Adrenal gland (tissue), 5 donors: ENCODE measurements around the gene GATA2.

ENCODE experiments used
- CTCF ChIP-seq, 6 experiments: fragments of 450-650 bp in 4 of 6; fragments of 200-600 bp in 2 of 6; sonication (generic) in 1 of 6; IDR thresholded peaks; 1 replicate in 5 of 6; 2 replicates in 1 of 6; pipeline versions ENCODE4 v1.5.1 to v1.8.0; 2016 to 2021; ENCODE audit warnings: antibody characterized with exemption in 6 of 6, mild to moderate bottlenecking in 2 of 6, moderate library complexity in 1 of 6
- POLR2A ChIP-seq, 2 donors: fragments of 450-650 bp; IDR thresholded peaks; one replicate each; pipeline ENCODE4 v1.6.1; 2017; ENCODE audit warnings: antibody characterized with exemption in 2 of 2, mild to moderate bottlenecking in 2 of 2, moderate library complexity in 1 of 2
- donor health status: DM: no; HTN: no; CAD: no.

DNA sequence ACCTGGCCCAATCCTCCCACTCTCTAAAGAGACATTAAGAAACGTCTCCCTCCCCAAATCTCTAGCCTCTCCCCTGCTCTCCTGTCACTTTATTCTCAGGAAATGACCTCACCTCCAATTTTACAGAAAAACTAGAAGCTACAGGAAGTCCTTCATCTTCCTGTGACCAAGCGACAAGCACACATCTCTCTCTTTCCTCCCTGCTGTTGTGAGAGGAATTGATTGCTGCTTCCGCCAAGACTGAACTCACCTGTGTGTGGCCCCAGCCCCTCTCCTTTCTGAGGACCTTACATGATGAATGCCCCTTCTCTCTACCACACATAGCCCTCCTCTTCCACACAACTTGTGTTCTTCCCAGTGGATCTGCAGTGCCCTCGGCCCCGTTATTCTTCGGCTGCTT is 44.5 kb downstream of the GATA2 start:
- TF ChIP-seq POLR2A (IDR thresholded peaks at IDR 0.05): no peak
- TF ChIP-seq CTCF (IDR thresholded peaks at IDR 0.05): no peak
